AG04450 (cell line): ENCODE results near the gene DGUOK. TPM values are rescaled to one million over a fixed set of nuclear protein-coding genes. Genes with fewer than 3 reads are reported as not detected.
A peak's percentile ranks its signal among the peaks of the same experiment; 100 is the strongest.

ENCODE experiments used
- CTCF ChIA-PET: fragments of 300-600, 350-600 bp; formaldehyde crosslinking; extraction: SDS; loops from one replicate; lab custom pipeline; 2022; ENCODE audit warnings: antibody characterized with exemption, inconsistent platforms; lab: Charles Lee
- POLR2A ChIA-PET: fragments of 350-600 bp; formaldehyde crosslinking; extraction: SDS; loops from one replicate; lab custom pipeline; 2021; ENCODE audit warnings: antibody characterized with exemption, inconsistent platforms; lab: Yijun Ruan, JAX
- DNase-seq: peaks from one replicate; pipeline ENCODE4 v3.0.0-alpha.2; 2011; ENCODE audit warnings: low read depth, low spot score
- H3K27ac ChIP-seq: one replicate; pipeline ENCODE4 v1.5.1; 2012; ENCODE audit warnings: low read depth, low read length, control low read depth
- H3K27me3 ChIP-seq: one replicate; pipeline ENCODE4 v1.6.0; 2012; ENCODE audit warnings: low read length; ENCODE audit not compliant: control insufficient read depth, insufficient read depth
- H3K4me3 ChIP-seq: 2 replicates; pipeline ENCODE4 v1.5.1; 2011; ENCODE audit warnings: mild to moderate bottlenecking, low read depth, low read length, control low read depth
- H3K9me3 ChIP-seq: 2 replicates; pipeline ENCODE4 v1.5.1; 2012; ENCODE audit warnings: low read length; ENCODE audit not compliant: control insufficient read depth, insufficient read depth
- CTCF ChIP-seq: IDR thresholded peaks from 2 replicates; pipeline ENCODE4 v1.5.1; 2011; ENCODE audit warnings: low read depth, low read length, control low read depth, inconsistent platforms
- polyA plus RNA-seq: library from polyadenylated mRNA; depleted of rRNA; stranded (reverse); fragments of >200 nt; gene quantifications from 2 replicates; pipeline ENCODE4 v1.2.3, GENCODE V29; 2011

Gene DGUOK
- polyA plus RNA-seq, 1 experiment = 101 TPM

GRCh38 chr2:73985308-73986084, 58.8 kb downstream of the DGUOK start:
- no peak overlapping the region for H3K27ac ChIP-seq
- ChIA-PET CTCF (no interaction called here), POLR2A (interaction anchor here (1.0 kb wide), 1 partner anchor 13 kb away, joined by 3 read pairs; no protein-coding TSS in a partner anchor)
- TF ChIP-seq CTCF = no peak
- peak overlapping the region; percentile 66 for H3K4me3 ChIP-seq
- no peaks in the 10 kb centered on the region; the same call in 1 of the 2 replicates for H3K9me3 ChIP-seq
- no peak for DNase-seq
- no peaks in the 10 kb centered on the region for H3K27me3 ChIP-seq

GRCh38 chr2:73986085-73986681, 59.5 kb downstream of the DGUOK start:
- no peak for TF ChIP-seq CTCF
- ChIA-PET CTCF (interaction anchor here (1.2 kb wide), 1 partner anchor 10 kb away, joined by 5 read pairs; no protein-coding TSS in a partner anchor), POLR2A (no interaction called here)
- no peak overlapping the region for H3K27ac ChIP-seq
- no peak for DNase-seq
- no peaks in the 10 kb centered on the region for H3K27me3 ChIP-seq
- H3K4me3 ChIP-seq = peak overlapping the region; percentile 66
- H3K9me3 ChIP-seq = no peaks in the 10 kb centered on the region; the same call in 1 of the 2 replicates

GRCh38 chr2:73987109-73987947, 60.6 kb downstream of the DGUOK start:
- Histone ChIP-seq H3K4me3 (peak overlapping the region; percentile 48), H3K27ac (no peak overlapping the region), H3K27me3 (no peaks in the 10 kb centered on the region), H3K9me3 (no peaks in the 10 kb centered on the region; the same call in 1 of the 2 replicates)
- ChIA-PET POLR2A (interaction anchor here (0.6 to 1.1 kb wide), 5 partner anchors 13 to 183 kb away, joined by 3 to 4 read pairs (median 3); no protein-coding TSS in a partner anchor), CTCF (interaction anchor here (1.2 to 2.1 kb wide), 3 partner anchors 9 to 163 kb away, joined by 5 read pairs; no protein-coding TSS in a partner anchor)
- no peak for DNase-seq
- TF ChIP-seq CTCF = peak; percentile 50

DNA sequence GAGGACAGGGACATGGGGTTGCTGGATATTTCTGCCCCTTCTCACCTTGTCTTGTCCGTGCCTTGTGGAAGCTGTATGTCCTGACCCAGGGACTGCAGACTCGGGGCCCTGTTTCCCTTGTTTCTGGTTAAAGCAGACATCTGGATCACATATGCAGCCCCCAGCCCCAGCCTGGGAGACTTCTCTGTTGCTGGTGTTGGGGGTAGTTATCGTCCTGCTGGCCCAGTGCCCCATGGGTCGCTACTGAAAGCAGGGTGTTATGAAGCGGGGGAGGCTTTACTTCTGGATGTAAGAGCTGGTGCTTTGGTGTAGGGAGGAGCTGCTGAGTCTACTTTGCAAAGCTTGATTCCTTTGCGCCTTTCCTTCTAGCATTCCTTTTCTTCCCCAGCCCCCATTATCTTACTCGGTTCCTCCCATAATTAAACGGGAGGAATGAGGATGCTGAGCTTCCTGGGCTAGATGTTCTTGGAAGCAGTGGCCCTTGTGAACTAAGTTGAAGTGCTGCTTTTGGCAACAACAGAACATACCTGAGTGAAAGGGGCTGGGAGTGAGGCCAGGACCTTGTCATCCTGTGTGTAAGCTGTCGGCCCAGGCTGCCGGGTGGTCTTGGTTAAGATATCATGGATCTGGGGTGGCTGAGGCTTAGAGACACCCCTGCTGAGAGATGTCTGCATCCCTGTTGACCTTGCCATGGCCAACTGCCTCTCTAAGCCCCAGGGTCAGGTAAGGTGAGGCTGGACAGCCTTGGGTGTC, 61.4 kb downstream of the DGUOK start:
- POLR2A ChIA-PET = interaction anchor here (0.6 to 1.1 kb wide), 4 partner anchors 12 to 139 kb away, joined by 3 to 4 read pairs (median 3); no protein-coding TSS in a partner anchor
- peak overlapping the region; percentile 48 for H3K4me3 ChIP-seq
- H3K9me3 ChIP-seq = no peaks in the 10 kb centered on the region; the same call in 1 of the 2 replicates
- no peaks in the 10 kb centered on the region for H3K27me3 ChIP-seq
- CTCF ChIA-PET = interaction anchor here (1.3 to 2.1 kb wide), 2 partner anchors 132 to 164 kb away, joined by 5 read pairs; no protein-coding TSS in a partner anchor
- no peak overlapping the region for H3K27ac ChIP-seq
- TF ChIP-seq CTCF = no peak
- DNase-seq = no peak
